SU-DHL-6 (cell line): ENCODE data around the gene ITGA6.

Source experiments
- H2AFZ ChIP-seq: fragments of 200-600 bp; sonication (generic); 2 replicates; pipeline ENCODE4 v1.6.1; 2014; ENCODE audit warnings: low read depth, mild to moderate bottlenecking, moderate library complexity, mixed read lengths, antibody characterized with exemption, low read length; ENCODE audit not compliant: severe bottlenecking
- H3F3A ChIP-seq: fragments of 200-600 bp; shearing (Covaris generic); 2 replicates; pipeline ENCODE4 v1.6.0; 2016; ENCODE audit warnings: antibody characterized with exemption, mild to moderate bottlenecking; ENCODE audit not compliant: insufficient read depth
- H3K27ac ChIP-seq: fragments of 200-600 bp; sonication (generic); 2 replicates; pipeline ENCODE4 v1.5.1; 2016; ENCODE audit warnings: low read depth, mild to moderate bottlenecking, low read length, moderate library complexity, mixed read lengths
- H3K27me3 ChIP-seq: fragments of 200-600 bp; sonication (generic), shearing (Covaris generic); 2 replicates; pipeline ENCODE4 v1.6.0; 2014; ENCODE audit warnings: mild to moderate bottlenecking, low read length
- H3K36me3 ChIP-seq: fragments of 200-600 bp; sonication (generic); 2 replicates; pipeline ENCODE4 v1.6.1; 2014; ENCODE audit warnings: mild to moderate bottlenecking, low read length, mixed read lengths
- H3K4me2 ChIP-seq: fragments of 300-600, 200-600 bp; shearing (Covaris generic), sonication (generic); 2 replicates; pipeline ENCODE4 v1.6.0; 2014; ENCODE audit warnings: low read length, low read depth, mild to moderate bottlenecking; ENCODE audit not compliant: poor library complexity, severe bottlenecking
- H3K4me3 ChIP-seq: fragments of 200-600 bp; sonication (generic); 2 replicates; pipeline ENCODE4 v1.5.1; 2014; ENCODE audit warnings: antibody characterized with exemption, low read length, mild to moderate bottlenecking, mixed read lengths; ENCODE audit not compliant: insufficient read depth, poor library complexity, severe bottlenecking
- H3K79me2 ChIP-seq: fragments of 200-600 bp; sonication (generic); 2 replicates; pipeline ENCODE4 v1.6.1; 2014; ENCODE audit warnings: mild to moderate bottlenecking, low read length, moderate library complexity; ENCODE audit not compliant: insufficient read depth
- H3K9ac ChIP-seq: fragments of 200-600 bp; sonication (generic); 2 replicates; pipeline ENCODE4 v1.7.0; 2014; ENCODE audit warnings: mild to moderate bottlenecking, low read length
- H3K9me2 ChIP-seq: fragments of 200-600 bp; sonication (generic); replicated peaks from 2 replicates; pipeline ENCODE4 v1.6.1; 2014; ENCODE audit warnings: low read length; ENCODE audit not compliant: insufficient read depth
- H3K9me3 ChIP-seq: fragments of 200-600 bp; sonication (generic); 2 replicates; pipeline ENCODE4 v1.6.1; 2014; ENCODE audit warnings: low read length, mixed read lengths; ENCODE audit not compliant: insufficient read depth
- H4K20me1 ChIP-seq: fragments of 200-600 bp; sonication (generic); 2 replicates; pipeline ENCODE4 v1.6.1; 2014; ENCODE audit warnings: low read depth, mild to moderate bottlenecking, antibody characterized with exemption, low read length, moderate library complexity, mixed read lengths
- EZH2phosphoT487 ChIP-seq: fragments of 200-600 bp; sonication (generic), shearing (Covaris generic); conservative IDR thresholded peaks from 2 replicates; pipeline ENCODE4 v1.6.1; 2018; ENCODE audit warnings: mild to moderate bottlenecking, antibody characterized with exemption, low read length, moderate library complexity, mixed read lengths
- TF ChIP-seq, protein P1 (sequence below): fragments of 200-600 bp; sonication (generic); IDR thresholded peaks from one replicate; pipeline ENCODE4 v1.5.1; 2017; ENCODE audit warnings: antibody characterized with exemption, mild to moderate bottlenecking, low read length, moderate library complexity; ENCODE audit not compliant: insufficient read depth, poor library complexity, severe bottlenecking

ITGA6 gene

DNA sequence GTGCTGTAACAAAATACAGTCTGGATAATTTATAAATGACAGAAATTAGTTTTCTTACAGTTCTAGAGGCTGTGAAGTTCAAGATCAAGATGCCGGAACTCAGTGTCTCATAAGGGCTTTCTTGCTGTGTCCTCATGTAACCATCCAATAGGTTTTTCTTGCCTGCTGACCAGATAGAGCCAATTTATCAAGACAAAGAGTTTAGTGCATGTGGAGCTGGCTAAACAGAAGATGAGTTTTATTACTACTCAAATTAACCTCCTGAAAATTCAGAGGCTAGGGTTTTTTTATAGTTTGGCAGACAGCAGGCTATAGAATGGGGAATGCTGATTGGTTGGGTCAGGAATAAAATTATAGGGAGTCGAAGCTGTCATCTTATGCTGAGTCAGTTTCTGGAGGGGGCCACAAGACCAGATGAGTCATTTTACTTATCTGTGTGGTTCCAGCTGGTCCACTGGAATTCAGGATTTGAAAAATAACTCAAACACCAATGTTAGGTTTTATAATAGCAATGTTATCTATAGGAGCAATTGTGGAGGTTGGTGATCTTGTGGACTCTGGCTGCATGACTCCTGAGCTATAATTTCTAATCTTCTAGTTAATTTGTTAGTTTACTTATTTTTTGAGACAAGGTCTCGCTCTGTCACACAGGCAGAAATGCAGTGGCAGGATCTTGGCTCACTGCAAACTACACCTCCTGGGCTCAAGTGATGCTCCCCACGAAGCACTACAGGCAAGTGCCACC lies 125.3 kb downstream of the ITGA6 start:
- TF ChIP-seq, protein P1, sequence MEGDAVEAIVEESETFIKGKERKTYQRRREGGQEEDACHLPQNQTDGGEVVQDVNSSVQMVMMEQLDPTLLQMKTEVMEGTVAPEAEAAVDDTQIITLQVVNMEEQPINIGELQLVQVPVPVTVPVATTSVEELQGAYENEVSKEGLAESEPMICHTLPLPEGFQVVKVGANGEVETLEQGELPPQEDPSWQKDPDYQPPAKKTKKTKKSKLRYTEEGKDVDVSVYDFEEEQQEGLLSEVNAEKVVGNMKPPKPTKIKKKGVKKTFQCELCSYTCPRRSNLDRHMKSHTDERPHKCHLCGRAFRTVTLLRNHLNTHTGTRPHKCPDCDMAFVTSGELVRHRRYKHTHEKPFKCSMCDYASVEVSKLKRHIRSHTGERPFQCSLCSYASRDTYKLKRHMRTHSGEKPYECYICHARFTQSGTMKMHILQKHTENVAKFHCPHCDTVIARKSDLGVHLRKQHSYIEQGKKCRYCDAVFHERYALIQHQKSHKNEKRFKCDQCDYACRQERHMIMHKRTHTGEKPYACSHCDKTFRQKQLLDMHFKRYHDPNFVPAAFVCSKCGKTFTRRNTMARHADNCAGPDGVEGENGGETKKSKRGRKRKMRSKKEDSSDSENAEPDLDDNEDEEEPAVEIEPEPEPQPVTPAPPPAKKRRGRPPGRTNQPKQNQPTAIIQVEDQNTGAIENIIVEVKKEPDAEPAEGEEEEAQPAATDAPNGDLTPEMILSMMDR, result no peak
- no peak for TF ChIP-seq EZH2phosphoT487
- H2AFZ ChIP-seq, result no peak overlapping the region
- no peaks in the 10 kb centered on the region for H3K27me3 ChIP-seq
- H3K79me2 ChIP-seq, result peaks cover 14% of the 10 kb centered on the region
- H3K36me3 ChIP-seq, result 0 out of 2 replicates have a peak, but pooled peaks cover 4% of the 10 kb centered on the region
- peaks cover 4% of the 10 kb centered on the region for H3K9me3 ChIP-seq
- H3F3A ChIP-seq, result 0 out of 2 replicates have a peak, but pooled peaks cover 3% of the 10 kb centered on the region
- no peaks in the 10 kb centered on the region for H3K9me2 ChIP-seq
- H3K4me2 ChIP-seq, result no peak overlapping the region
- H4K20me1 ChIP-seq, result no peaks in the 10 kb centered on the region
- no peak overlapping the region for H3K9ac ChIP-seq
- no peak overlapping the region for H3K4me3 ChIP-seq
- H3K27ac ChIP-seq, result no peak overlapping the region

- Histone ChIP-seq H3K27me3 (no peaks in the 10 kb centered on the region), H3K9me2 (no peaks in the 10 kb centered on the region), H3K4me2 (peak overlapping the region; percentile 87), H2AFZ (peak overlapping the region; percentile 95), H3K79me2 (peaks cover 24% of the 10 kb centered on the region), H3K9ac (peak overlapping the region; percentile 93), H3K36me3 (no peaks in the 10 kb centered on the region), H3K27ac (no peak overlapping the region), H3F3A (0 out of 2 replicates have a peak, but pooled peaks cover 3% of the 10 kb centered on the region), H3K4me3 (peak overlapping the region; percentile 81), H3K9me3 (no peaks in the 10 kb centered on the region), H4K20me1 (no peaks in the 10 kb centered on the region)
- TF ChIP-seq, protein P1, result no peak
- no peak for TF ChIP-seq EZH2phosphoT487
These were observed 127.2 kb downstream of the ITGA6 start for GRCh38 chr2:172554352-172555271.

GRCh38 chr2:172555272-172555521 lies 127.8 kb downstream of the ITGA6 start:
- Histone ChIP-seq H3K27ac (0 out of 2 replicates have a peak overlapping the region, but pooled peaks have one; percentile 48), H3K4me2 (peak overlapping the region; percentile 87), H3K9me2 (no peaks in the 10 kb centered on the region), H3F3A (0 out of 2 replicates have a peak, but pooled peaks cover 3% of the 10 kb centered on the region), H3K4me3 (peak overlapping the region; percentile 81), H2AFZ (peak overlapping the region; percentile 95), H3K9ac (peak overlapping the region; percentile 93), H3K9me3 (no peaks in the 10 kb centered on the region), H4K20me1 (no peaks in the 10 kb centered on the region), H3K36me3 (no peaks in the 10 kb centered on the region), H3K27me3 (no peaks in the 10 kb centered on the region), H3K79me2 (peaks cover 24% of the 10 kb centered on the region)
- no peak for TF ChIP-seq EZH2phosphoT487
